CD4-positive, alpha-beta T cell (primary cell): Measurements from ENCODE around the gene ZNF366. TPM values are rescaled to one million over a fixed set of nuclear protein-coding genes. Genes with fewer than 3 reads are reported as not detected.

ENCODE experiments used
- ATAC-seq: fragments of 200-7000 bp; cut with Tn5 transposase; one replicate; pipeline ENCODE4 v1.10.0; 2022; ENCODE audit warnings: mild to moderate bottlenecking; ENCODE audit not compliant: poor library complexity
- CTCF ChIA-PET: fragments of 350-600 bp; sonication (Branson Sonifier 250); formaldehyde crosslinking; loops from one replicate; lab custom pipeline; 2021; ENCODE audit warnings: antibody characterized with exemption, inconsistent platforms; lab: Charles Lee
- POLR2A ChIA-PET: fragments of 350-600 bp; sonication (Branson Sonifier 250); formaldehyde crosslinking; loops from one replicate; lab custom pipeline; 2021; ENCODE audit warnings: antibody characterized with exemption, inconsistent platforms; lab: Charles Lee
- DNase-seq, 14 experiments: peaks; one replicate each; pipeline ENCODE4 v3.0.0-alpha.2; 2013 to 2020; ENCODE audit warnings: mixed read lengths in 2 of 14
- H3K27ac ChIP-seq, 2 donors: one replicate each; pipeline versions ENCODE4 v1.5.1 to v1.7.0; 2013; ENCODE audit warnings: low read length in 2 of 2, low read depth in 1 of 2, mild to moderate bottlenecking in 1 of 2
- H3K27me3 ChIP-seq, 2 experiments: 1 replicate in 1 of 2; 2 replicates in 1 of 2; pipeline versions ENCODE4 v1.6.1 to v1.7.0; 2013; ENCODE audit warnings: low read length in 2 of 2, control low read depth in 1 of 2, mild to moderate bottlenecking in 1 of 2, moderate library complexity in 1 of 2; ENCODE audit not compliant: insufficient read depth in 2 of 2, control insufficient read depth in 1 of 2
- H3K36me3 ChIP-seq: one replicate; pipeline ENCODE4 v1.6.1; 2013; ENCODE audit warnings: low read length, control low read depth; ENCODE audit not compliant: insufficient read depth
- H3K4me1 ChIP-seq: one replicate; pipeline ENCODE4 v1.6.1; 2013; ENCODE audit warnings: low read length, control low read depth; ENCODE audit not compliant: insufficient read depth
- H3K4me3 ChIP-seq: one replicate; pipeline ENCODE4 v1.5.1; 2013; ENCODE audit warnings: mild to moderate bottlenecking, low read length, moderate library complexity
- H3K9me3 ChIP-seq, 2 experiments: 1 replicate in 1 of 2; 2 replicates in 1 of 2; pipeline versions ENCODE4 v1.6.1 to v1.7.0; 2013; ENCODE audit warnings: low read length in 2 of 2, mild to moderate bottlenecking in 2 of 2, control low read depth in 1 of 2, moderate library complexity in 1 of 2; ENCODE audit not compliant: control insufficient read depth in 1 of 2, insufficient read depth in 1 of 2
- H3K27ac Mint-ChIP-seq: one replicate; pipeline ENCODE4 v1.8.0; 2020; ENCODE audit warnings: mixed read lengths
- H3K27me3 Mint-ChIP-seq: one replicate; pipeline ENCODE4 v1.8.0; 2021; ENCODE audit warnings: mixed read lengths
- H3K36me3 Mint-ChIP-seq: one replicate; pipeline ENCODE4 v1.8.0; 2021; ENCODE audit warnings: low read depth, mixed read lengths
- H3K4me1 Mint-ChIP-seq: one replicate; pipeline ENCODE4 v1.8.0; 2021; ENCODE audit warnings: low read depth, mixed read lengths
- H3K4me3 Mint-ChIP-seq: one replicate; pipeline ENCODE4 v1.8.0; 2020; ENCODE audit warnings: mild to moderate bottlenecking, mixed read lengths
- H3K9me3 Mint-ChIP-seq: one replicate; pipeline ENCODE4 v1.8.0; 2020; ENCODE audit warnings: mixed read lengths
- CTCF ChIP-seq: fragments of 200-600 bp; IDR thresholded peaks from one replicate; pipeline ENCODE4 v1.8.0; 2022; ENCODE audit warnings: antibody characterized with exemption, mild to moderate bottlenecking
- intact Hi-C, 2 experiments: fragments of 100-400 bp; cut with DNase I in 1 of 2; cut with micrococcal nuclease in 1 of 2; formaldehyde crosslinking; loops; one replicate each; pipeline versions ENCODE4 v1.15.1 to v1.9.0; 2023 to 2025; cut with DNase I, micrococcal nuclease
- total RNA-seq, 174 experiments: library from RNA in 2 of 174; stranded (reverse) in 2 of 174; gene quantifications; one replicate each; pipeline ENCODE4 v1.2.3 and lab custom pipeline; 2021 to 2026

Gene ZNF366
- total RNA-seq, 2 experiments from 2014 or later: 0.06 to 0.14 TPM

DNA sequence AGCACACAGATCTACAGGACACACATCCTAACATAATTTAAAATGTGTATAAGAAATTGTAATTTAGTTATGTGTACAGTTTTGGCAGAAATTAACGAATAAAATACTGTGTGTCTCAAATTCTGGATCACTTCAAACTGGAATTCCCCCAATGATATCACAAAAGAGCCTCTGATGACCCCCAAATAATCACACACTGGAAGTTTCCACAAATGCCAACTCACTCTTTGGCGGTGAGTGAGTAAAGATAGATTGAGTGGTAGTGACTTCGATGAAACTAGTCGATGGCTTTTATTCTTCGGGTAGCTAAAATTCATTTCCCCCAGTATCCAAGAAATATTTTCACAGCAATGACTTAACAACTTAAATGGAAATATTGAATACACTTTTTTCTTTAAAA, 2.2 kb downstream of the ZNF366 start:
- Mint-ChIP-seq H3K9me3 (no peaks in the 10 kb centered on the region), H3K4me1 (no peaks in the 10 kb centered on the region), H3K4me3 (no peak overlapping the region), H3K27me3 (peaks cover 49% of the 10 kb centered on the region), H3K36me3 (no peaks in the 10 kb centered on the region), H3K27ac (no peak overlapping the region)
- Histone ChIP-seq H3K27ac (no peak overlapping the region), H3K9me3 (peaks cover 0 to 4% of the 10 kb centered on the region in 2 experiments), H3K4me3 (no peak overlapping the region), H3K4me1 (no peaks in the 10 kb centered on the region), H3K36me3 (no peaks in the 10 kb centered on the region), H3K27me3 (peaks cover 0 to 2% of the 10 kb centered on the region in 2 experiments)
- CTCF ChIA-PET: no interaction called here
- TF ChIP-seq CTCF: no peak
- no peak for DNase-seq
- intact Hi-C loops: no loop called here
- POLR2A ChIA-PET: interaction anchor here (0.6 kb wide), 1 partner anchor 62 kb away, joined by 3 read pairs; no protein-coding TSS in a partner anchor
- no peak for ATAC-seq

- H3K4me1 Mint-ChIP-seq: no peaks in the 10 kb centered on the region
- TF ChIP-seq CTCF: no peak
- no peak for DNase-seq
- Histone ChIP-seq H3K4me1 (no peaks in the 10 kb centered on the region), H3K27me3 (peaks cover 0 to 4% of the 10 kb centered on the region in 2 experiments), H3K36me3 (no peaks in the 10 kb centered on the region), H3K27ac (no peak overlapping the region), H3K4me3 (no peak overlapping the region), H3K9me3 (no peaks in the 10 kb centered on the region)
- H3K9me3 Mint-ChIP-seq: no peaks in the 10 kb centered on the region
- ChIA-PET POLR2A (interaction anchor here (0.6 kb wide), 1 partner anchor 407 kb away, joined by 3 read pairs; no protein-coding TSS in a partner anchor), CTCF (no interaction called here)
- no peak for ATAC-seq
- H3K36me3 Mint-ChIP-seq: no peaks in the 10 kb centered on the region
- H3K27ac Mint-ChIP-seq: no peak overlapping the region
- peaks cover 53% of the 10 kb centered on the region for H3K27me3 Mint-ChIP-seq
- H3K4me3 Mint-ChIP-seq: no peak overlapping the region
- intact Hi-C loops: no loop called here
Measured at GRCh38 chr5:72503888-72504491, 3.2 kb downstream of the ZNF366 start.

DNA sequence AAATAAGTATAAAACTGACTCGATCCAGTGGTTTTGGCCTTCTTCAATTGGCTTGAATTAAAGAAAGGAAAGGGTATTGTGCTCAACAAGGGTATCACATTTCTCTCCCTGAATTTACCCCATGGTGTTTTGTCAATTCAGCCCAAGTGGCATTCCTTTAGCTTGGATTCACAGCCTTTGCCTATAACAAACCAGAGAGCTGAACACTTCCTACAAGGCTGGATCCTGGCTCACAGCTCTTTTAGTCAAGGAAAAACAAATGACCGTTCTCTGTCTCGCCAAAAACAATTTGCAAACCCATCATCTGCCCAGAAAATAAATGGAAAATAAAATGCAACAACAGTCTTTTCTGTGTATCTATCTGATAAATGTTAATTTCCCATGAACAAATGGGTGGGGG, 5.7 kb downstream of the ZNF366 start:
- Histone ChIP-seq H3K4me1 (no peaks in the 10 kb centered on the region), H3K4me3 (no peak overlapping the region), H3K27ac (no peak overlapping the region), H3K36me3 (no peaks in the 10 kb centered on the region), H3K27me3 (peaks cover 0 to 6% of the 10 kb centered on the region in 2 experiments), H3K9me3 (no peaks in the 10 kb centered on the region)
- H3K4me1 Mint-ChIP-seq: no peaks in the 10 kb centered on the region
- CTCF ChIA-PET: no interaction called here
- intact Hi-C loops: no loop called here
- no peak for TF ChIP-seq CTCF
- DNase-seq (no peak), ATAC-seq (no peak)
- POLR2A ChIA-PET: no interaction called here
- peaks cover 31% of the 10 kb centered on the region for H3K27me3 Mint-ChIP-seq
- no peak overlapping the region for H3K27ac Mint-ChIP-seq
- H3K36me3 Mint-ChIP-seq: no peaks in the 10 kb centered on the region
- no peak overlapping the region for H3K4me3 Mint-ChIP-seq
- no peaks in the 10 kb centered on the region for H3K9me3 Mint-ChIP-seq
